Nephron progenitor cell (in vitro differentiated cells): ENCODE measurements around the gene PI4KA.
A peak's percentile ranks its signal among the peaks of the same experiment; 100 is the strongest.

Source experiments
- DNase-seq: peaks from one replicate; pipeline ENCODE4 v3.0.0; 2021
- H3K27ac Mint-ChIP-seq: 2 replicates; pipeline ENCODE4 v1.8.0; 2021; ENCODE audit warnings: mild to moderate bottlenecking, moderate library complexity, mixed read lengths
- H3K27me3 Mint-ChIP-seq: 2 replicates; pipeline ENCODE4 v1.8.0; 2021; ENCODE audit warnings: mild to moderate bottlenecking, low read depth, mixed read lengths; ENCODE audit not compliant: poor library complexity
- H3K36me3 Mint-ChIP-seq: 2 replicates; pipeline ENCODE4 v1.8.0; 2021; ENCODE audit warnings: low read depth, mixed read lengths
- H3K4me1 Mint-ChIP-seq: 2 replicates; pipeline ENCODE4 v1.8.0; 2021; ENCODE audit warnings: mixed read lengths
- H3K4me3 Mint-ChIP-seq: 2 replicates; pipeline ENCODE4 v1.8.0; 2021; ENCODE audit warnings: mild to moderate bottlenecking, moderate library complexity, mixed read lengths
- H3K9me3 Mint-ChIP-seq: 2 replicates; pipeline ENCODE4 v1.8.0; 2021; ENCODE audit warnings: mild to moderate bottlenecking, moderate library complexity, mixed read lengths
- CTCF ChIP-seq: fragments of 200-600 bp; sonication (generic); IDR thresholded peaks from 2 replicates; pipeline ENCODE4 v1.5.0; 2021; ENCODE audit warnings: antibody characterized with exemption

The PI4KA gene

GRCh38 chr22:20858615-20859416 lies at the start of gene PI4KA, which contains the start of gene SNAP29:
PI4KA (minus strand) TSS chr22:20858811; CDS start chr22:20858725, 86 bp downstream.
SNAP29 (plus strand) TSS chr22:20859007; CDS start chr22:20859111, 104 bp downstream.
- Mint-ChIP-seq H3K27me3 (no peaks in the 10 kb centered on the region), H3K36me3 (peaks cover 8% of the 10 kb centered on the region), H3K4me1 (peaks cover 25% of the 10 kb centered on the region), H3K9me3 (no peaks in the 10 kb centered on the region), H3K27ac (peak within 1 kb of the TSS; percentile 85), H3K4me3 (peak within 1 kb of the TSS; percentile 86)
- DNase-seq, result peak; percentile 97
- TF ChIP-seq CTCF, result no peak

- Mint-ChIP-seq H3K36me3 (no peaks in the 10 kb centered on the region), H3K4me3 (no peak overlapping the region), H3K27ac (no peak overlapping the region), H3K4me1 (peaks cover 10% of the 10 kb centered on the region), H3K9me3 (no peaks in the 10 kb centered on the region), H3K27me3 (peaks cover 21% of the 10 kb centered on the region)
- no peak for TF ChIP-seq CTCF
- no peak for DNase-seq
Observed at GRCh38 chr22:20906387-20906767, 47.8 kb upstream of the PI4KA start.

GRCh38 chr22:20905415-20906386 lies 47.1 kb upstream of the PI4KA start:
- DNase-seq, result no peak
- Mint-ChIP-seq H3K27ac (no peak overlapping the region), H3K36me3 (no peaks in the 10 kb centered on the region), H3K4me3 (no peak overlapping the region), H3K9me3 (no peaks in the 10 kb centered on the region), H3K27me3 (peaks cover 21% of the 10 kb centered on the region), H3K4me1 (peaks cover 10% of the 10 kb centered on the region)
- no peak for TF ChIP-seq CTCF

- DNase-seq, result no peak
Observed at GRCh38 chr22:20904980-20905355, 46.4 kb upstream of the PI4KA start.

More at GRCh38 chr22:20904980-20905355, 46.4 kb upstream of the PI4KA start:
- H3K27me3 Mint-ChIP-seq, result peaks cover 21% of the 10 kb centered on the region
- peaks cover 10% of the 10 kb centered on the region for H3K4me1 Mint-ChIP-seq
- H3K36me3 Mint-ChIP-seq, result no peaks in the 10 kb centered on the region
- no peak overlapping the region for H3K4me3 Mint-ChIP-seq
- TF ChIP-seq CTCF, result no peak
- no peak overlapping the region for H3K27ac Mint-ChIP-seq
- H3K9me3 Mint-ChIP-seq, result peaks cover 4% of the 10 kb centered on the region
